ENCODE results near the gene PAM.
A peak's percentile ranks its signal among the peaks of the same experiment; 100 is the strongest.
"Not testable (repeated sequence)": the region's sequence is repeated elsewhere in the genome, so short reads cannot be mapped to it uniquely, and the experiment has no call there.

Gene PAM

GRCh38 chr5:103000089-103000488, 245.0 kb downstream of the PAM start:
- no peak for DNase-seq (ENCODE audit: low spot score)

GRCh38 chr5:103003872-103004271, 248.8 kb downstream of the PAM start:
- DNase-seq (ENCODE audit: low spot score): no peak

- DNase-seq (ENCODE audit: low spot score): no peak
These were observed 250.2 kb downstream of the PAM start for GRCh38 chr5:103005276-103005675.

GRCh38 chr5:103006921-103007320, 251.8 kb downstream of the PAM start:
- no peak for DNase-seq (ENCODE audit: low spot score)

GRCh38 chr5:103010168-103010567, 255.1 kb downstream of the PAM start:
- no peak for DNase-seq (ENCODE audit: low spot score)

- no peak for DNase-seq (ENCODE audit: low spot score)
These were observed 258.9 kb downstream of the PAM start for GRCh38 chr5:103013933-103014552.

- no peak for DNase-seq (ENCODE audit: low spot score)
These were observed 259.9 kb downstream of the PAM start for GRCh38 chr5:103014983-103015382.

GRCh38 chr5:103016167-103016566, 261.1 kb downstream of the PAM start:
- no peak for DNase-seq (ENCODE audit: low spot score)

- DNase-seq (ENCODE audit: low spot score): no peak
These were observed 264.7 kb downstream of the PAM start for GRCh38 chr5:103019804-103020203.

- DNase-seq (ENCODE audit: low spot score): no peak
These were observed 266.2 kb downstream of the PAM start for GRCh38 chr5:103021314-103021713.

- DNase-seq (ENCODE audit: low spot score): no peak
These were observed 272.2 kb downstream of the PAM start for GRCh38 chr5:103027267-103027666.

GRCh38 chr5:103031607-103032006, 276.5 kb downstream of the PAM start:
- no peak for DNase-seq (ENCODE audit: low spot score)

- no peak for DNase-seq (ENCODE audit: low spot score)
These were observed 278.6 kb downstream of the PAM start for GRCh38 chr5:103033696-103034095.

GRCh38 chr5:103034662-103035392, 279.7 kb downstream of the PAM start:
- no peak for DNase-seq (ENCODE audit: low spot score)

GRCh38 chr5:103035701-103036100, 280.6 kb downstream of the PAM start:
- DNase-seq (ENCODE audit: low spot score): no peak

GRCh38 chr5:103036601-103037000, 281.5 kb downstream of the PAM start:
- DNase-seq (ENCODE audit: low spot score): no peak

- DNase-seq (ENCODE audit: low spot score): no peak
These were observed 282.8 kb downstream of the PAM start for GRCh38 chr5:103037673-103038455.

- DNase-seq (ENCODE audit: low spot score): peak; percentile 8
These were observed 286.1 kb downstream of the PAM start for GRCh38 chr5:103041071-103041676.

GRCh38 chr5:103046706-103047105, 291.6 kb downstream of the PAM start:
- DNase-seq (ENCODE audit: low spot score): not testable (repeated sequence)

- DNase-seq (ENCODE audit: low spot score): no peak
These were observed 302.4 kb downstream of the PAM start for GRCh38 chr5:103057208-103058130.

- no peak for DNase-seq (ENCODE audit: low spot score)
These were observed 304.4 kb downstream of the PAM start for GRCh38 chr5:103059525-103059924.

All from globus pallidus (tissue), 1 donor.